ENCODE measurements around the gene MEST. TPM values are rescaled to one million over a fixed set of nuclear protein-coding genes. Genes with fewer than 3 reads are reported as not detected.
A peak's percentile ranks its signal among the peaks of the same experiment; 100 is the strongest.

Gene MEST
- total and polyA plus RNA-seq, 2 of the 13 experiments (the other 11 are each of a cell fraction or from before 2014, with no cell fraction given) = 49.5 to 54.6 TPM

DNA sequence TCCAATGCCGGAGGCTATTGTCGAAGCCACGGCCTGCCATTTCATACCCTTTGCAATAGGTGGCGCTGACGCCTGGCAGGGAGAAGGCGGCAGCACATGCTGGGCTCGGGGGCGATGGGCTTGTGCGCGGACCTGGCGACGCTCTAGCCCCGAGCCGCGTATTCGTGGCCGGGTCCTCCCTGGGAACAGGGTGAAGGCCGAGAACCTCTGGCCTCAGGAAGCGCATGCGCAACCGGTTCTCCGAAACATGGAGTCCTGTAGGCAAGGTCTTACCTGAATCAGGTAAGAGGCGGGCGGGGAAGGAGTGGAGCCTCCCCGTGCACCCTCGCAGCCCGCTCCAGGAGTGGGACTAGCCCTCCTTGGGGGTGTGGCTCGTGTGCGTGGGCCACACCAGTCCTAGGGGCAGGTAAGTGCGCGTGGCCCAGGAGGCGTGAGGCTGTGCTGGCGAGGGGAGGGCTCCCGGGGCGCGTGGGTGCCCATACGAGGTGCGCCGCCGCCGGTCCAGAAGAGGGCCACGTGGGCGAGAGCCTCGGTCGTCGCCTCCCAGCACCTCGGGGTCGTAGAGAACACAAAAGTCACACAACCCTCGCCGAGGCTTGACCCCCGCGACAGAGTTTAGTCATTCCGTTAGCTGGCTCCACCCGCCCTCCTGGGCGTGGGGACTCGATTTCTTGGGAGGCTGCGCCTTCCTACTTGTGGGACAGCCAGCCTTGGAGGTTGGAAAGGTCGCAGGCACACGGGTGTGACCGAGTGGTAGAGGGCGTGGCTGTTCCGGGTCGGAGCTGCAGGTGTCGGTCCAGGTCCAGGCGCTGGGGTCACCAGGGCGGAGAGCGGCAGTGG is 5.6 kb upstream of the MEST start (continued):
- TF ChIP-seq ATF7-NPFF (CRISPR knock-in tag; IDR thresholded peaks at IDR 0.05; ENCODE audit: low read depth) = peak; percentile 42; the same call in 1 of the 2 replicates
- peak; percentile 69; the same call in 1 of the 2 replicates for TF ChIP-seq RAD21 (CRISPR knock-in tag; IDR thresholded peaks at IDR 0.05)
- TF ChIP-seq PLRG1 (conservative IDR thresholded peaks at IDR 0.05) = no peak
- TF ChIP-seq DPF2 (CRISPR knock-in tag; IDR thresholded peaks at IDR 0.05; ENCODE audit: borderline replicate concordance, low read depth) = no peak
- TF ChIP-seq NAIF1 (CRISPR knock-in tag; IDR thresholded peaks at IDR 0.05; ENCODE audit: borderline replicate concordance) = peak; percentile 79
- TF ChIP-seq ZNF589 (CRISPR knock-in tag; conservative IDR thresholded peaks at IDR 0.05) = no peak
- TF ChIP-seq NFIC (IDR thresholded peaks at IDR 0.05; ENCODE audit: low read length) = no peak
- TF ChIP-seq, protein P1, sequence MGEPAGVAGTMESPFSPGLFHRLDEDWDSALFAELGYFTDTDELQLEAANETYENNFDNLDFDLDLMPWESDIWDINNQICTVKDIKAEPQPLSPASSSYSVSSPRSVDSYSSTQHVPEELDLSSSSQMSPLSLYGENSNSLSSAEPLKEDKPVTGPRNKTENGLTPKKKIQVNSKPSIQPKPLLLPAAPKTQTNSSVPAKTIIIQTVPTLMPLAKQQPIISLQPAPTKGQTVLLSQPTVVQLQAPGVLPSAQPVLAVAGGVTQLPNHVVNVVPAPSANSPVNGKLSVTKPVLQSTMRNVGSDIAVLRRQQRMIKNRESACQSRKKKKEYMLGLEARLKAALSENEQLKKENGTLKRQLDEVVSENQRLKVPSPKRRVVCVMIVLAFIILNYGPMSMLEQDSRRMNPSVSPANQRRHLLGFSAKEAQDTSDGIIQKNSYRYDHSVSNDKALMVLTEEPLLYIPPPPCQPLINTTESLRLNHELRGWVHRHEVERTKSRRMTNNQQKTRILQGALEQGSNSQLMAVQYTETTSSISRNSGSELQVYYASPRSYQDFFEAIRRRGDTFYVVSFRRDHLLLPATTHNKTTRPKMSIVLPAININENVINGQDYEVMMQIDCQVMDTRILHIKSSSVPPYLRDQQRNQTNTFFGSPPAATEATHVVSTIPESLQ (CRISPR knock-in tag; conservative IDR thresholded peaks at IDR 0.05) = no peak
- TF ChIP-seq ZNF678 (CRISPR knock-in tag; IDR thresholded peaks at IDR 0.05) = 0 out of 2 replicates have a peak, but pooled peaks have one; percentile 52
- 0 out of 2 replicates have a peak, but pooled peaks have one; percentile 49 for TF ChIP-seq GFI1 (CRISPR knock-in tag; IDR thresholded peaks at IDR 0.05; ENCODE audit: borderline replicate concordance)
- peak; percentile 86 for TF ChIP-seq SALL1 (CRISPR knock-in tag; IDR thresholded peaks at IDR 0.05)
- TF ChIP-seq SMAD9 (CRISPR knock-in tag; IDR thresholded peaks at IDR 0.05) = peak; percentile 54; the same call in 1 of the 2 replicates
- no peak for TF ChIP-seq HOXA5 (CRISPR knock-in tag; IDR thresholded peaks at IDR 0.05)
- TF ChIP-seq, protein P2, sequence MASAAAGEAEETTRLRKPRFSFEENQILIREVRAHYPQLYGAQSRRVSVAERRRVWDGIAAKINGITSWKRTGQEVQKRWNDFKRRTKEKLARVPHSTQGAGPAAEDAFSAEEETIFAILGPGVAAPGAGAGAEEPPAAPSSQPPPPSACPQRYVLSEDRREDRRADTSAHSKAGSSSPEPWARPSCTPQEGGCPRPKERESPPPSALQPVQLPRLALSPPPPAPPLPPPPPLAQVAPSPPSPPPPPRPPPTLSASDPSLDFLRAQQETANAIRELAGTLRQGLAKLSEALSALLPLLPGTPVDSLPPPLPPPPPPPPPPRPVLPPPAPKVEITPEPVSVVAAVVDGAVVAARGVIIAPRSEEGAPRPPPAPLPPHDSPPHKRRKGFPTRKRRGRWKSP (CRISPR knock-in tag; IDR thresholded peaks at IDR 0.05) = peak; percentile 61
- no peak for TF ChIP-seq ZNF235 (CRISPR knock-in tag; IDR thresholded peaks at IDR 0.05; ENCODE audit: borderline replicate concordance)
- no peak for TF ChIP-seq MAZ (IDR thresholded peaks at IDR 0.05; ENCODE audit: borderline replicate concordance, low read depth, low read length)
- TF ChIP-seq MAZ (CRISPR knock-in tag; IDR thresholded peaks at IDR 0.05; ENCODE audit: low read depth) = peak; percentile 30
- TF ChIP-seq, protein P3, sequence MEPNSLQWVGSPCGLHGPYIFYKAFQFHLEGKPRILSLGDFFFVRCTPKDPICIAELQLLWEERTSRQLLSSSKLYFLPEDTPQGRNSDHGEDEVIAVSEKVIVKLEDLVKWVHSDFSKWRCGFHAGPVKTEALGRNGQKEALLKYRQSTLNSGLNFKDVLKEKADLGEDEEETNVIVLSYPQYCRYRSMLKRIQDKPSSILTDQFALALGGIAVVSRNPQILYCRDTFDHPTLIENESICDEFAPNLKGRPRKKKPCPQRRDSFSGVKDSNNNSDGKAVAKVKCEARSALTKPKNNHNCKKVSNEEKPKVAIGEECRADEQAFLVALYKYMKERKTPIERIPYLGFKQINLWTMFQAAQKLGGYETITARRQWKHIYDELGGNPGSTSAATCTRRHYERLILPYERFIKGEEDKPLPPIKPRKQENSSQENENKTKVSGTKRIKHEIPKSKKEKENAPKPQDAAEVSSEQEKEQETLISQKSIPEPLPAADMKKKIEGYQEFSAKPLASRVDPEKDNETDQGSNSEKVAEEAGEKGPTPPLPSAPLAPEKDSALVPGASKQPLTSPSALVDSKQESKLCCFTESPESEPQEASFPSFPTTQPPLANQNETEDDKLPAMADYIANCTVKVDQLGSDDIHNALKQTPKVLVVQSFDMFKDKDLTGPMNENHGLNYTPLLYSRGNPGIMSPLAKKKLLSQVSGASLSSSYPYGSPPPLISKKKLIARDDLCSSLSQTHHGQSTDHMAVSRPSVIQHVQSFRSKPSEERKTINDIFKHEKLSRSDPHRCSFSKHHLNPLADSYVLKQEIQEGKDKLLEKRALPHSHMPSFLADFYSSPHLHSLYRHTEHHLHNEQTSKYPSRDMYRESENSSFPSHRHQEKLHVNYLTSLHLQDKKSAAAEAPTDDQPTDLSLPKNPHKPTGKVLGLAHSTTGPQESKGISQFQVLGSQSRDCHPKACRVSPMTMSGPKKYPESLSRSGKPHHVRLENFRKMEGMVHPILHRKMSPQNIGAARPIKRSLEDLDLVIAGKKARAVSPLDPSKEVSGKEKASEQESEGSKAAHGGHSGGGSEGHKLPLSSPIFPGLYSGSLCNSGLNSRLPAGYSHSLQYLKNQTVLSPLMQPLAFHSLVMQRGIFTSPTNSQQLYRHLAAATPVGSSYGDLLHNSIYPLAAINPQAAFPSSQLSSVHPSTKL (CRISPR knock-in tag; IDR thresholded peaks at IDR 0.05) = peak; percentile 62
- no peak for TF ChIP-seq MYNN (CRISPR knock-in tag; IDR thresholded peaks at IDR 0.05; ENCODE audit: low read depth)
- no peak for TF ChIP-seq REXO4 (CRISPR knock-in tag; IDR thresholded peaks at IDR 0.05; ENCODE audit: borderline replicate concordance)
- no peak for TF ChIP-seq EP300 (IDR thresholded peaks at IDR 0.05; ENCODE audit: low read depth in 2 of 2, low read length in 2 of 2)
- no peak; the same call in 1 of the 2 replicates for TF ChIP-seq EP300 (CRISPR knock-in tag; IDR thresholded peaks at IDR 0.05; ENCODE audit: borderline replicate concordance)
- TF ChIP-seq POGZ (CRISPR knock-in tag; IDR thresholded peaks at IDR 0.05) = peak; percentile 98
- TF ChIP-seq MEF2D (CRISPR knock-in tag; IDR thresholded peaks at IDR 0.05) = peak; percentile 80
